ENCODE measurements around the gene FHOD1. TPM values are rescaled to one million over a fixed set of nuclear protein-coding genes. Genes with fewer than 3 reads are reported as not detected.

FHOD1 gene
- total and polyA plus RNA-seq, 9 of the 15 experiments (the other 6 are each of a cell fraction or from before 2014, with no cell fraction given): 18.7 to 126 (median 32.3) TPM

DNA sequence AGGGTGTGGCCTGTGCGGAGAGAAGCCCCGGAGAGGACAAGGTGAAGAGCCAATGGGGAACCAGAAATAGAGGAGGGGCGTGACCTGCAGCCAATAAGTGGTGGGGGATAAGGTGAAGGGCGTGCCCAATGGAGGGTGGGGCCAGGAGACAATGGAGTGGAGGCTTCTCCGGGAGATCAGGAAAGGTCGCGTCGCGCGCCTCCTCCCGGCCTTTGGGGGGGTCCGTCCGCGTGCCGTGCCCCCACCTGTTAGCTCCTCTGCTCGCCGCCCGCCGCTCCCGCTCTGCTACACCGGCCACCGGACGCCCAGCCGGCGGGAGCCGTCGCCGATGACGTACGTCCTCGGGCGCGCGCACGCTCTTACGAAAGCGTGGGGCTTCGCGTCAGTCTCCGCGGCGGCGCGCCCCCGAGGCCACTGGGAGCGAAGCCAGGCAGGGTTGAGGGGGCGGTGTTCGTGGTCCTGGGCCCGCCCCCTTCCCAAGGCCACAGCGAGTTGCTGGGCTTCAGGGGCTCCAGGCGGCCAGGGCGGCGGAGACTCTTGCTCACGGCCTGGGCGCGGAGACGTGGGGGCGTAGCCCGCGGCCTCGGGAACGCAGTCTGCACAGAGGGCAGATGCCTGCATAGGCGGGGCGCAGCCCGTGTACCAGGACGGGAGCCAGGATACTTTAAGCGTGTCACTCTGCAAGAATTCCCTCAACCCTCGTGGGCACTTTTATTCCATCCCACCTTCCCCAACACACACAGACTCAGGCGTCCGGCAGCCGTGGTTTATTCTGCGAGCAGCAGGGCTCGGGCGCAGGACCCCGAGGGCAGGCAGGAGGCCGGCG, 63.4 kb downstream of the FHOD1 start, which contains the start of gene MATCAP1 (continued):
- TF ChIP-seq CXXC5 (CRISPR knock-in tag; IDR thresholded peaks at IDR 0.05) (peak; percentile 87), SP1 (CRISPR knock-in tag; IDR thresholded peaks at IDR 0.05) (peak; percentile 94), CREBBP (IDR thresholded peaks at IDR 0.05; ENCODE audit: low read depth, low read length) (no peak), LCOR (CRISPR knock-in tag; IDR thresholded peaks at IDR 0.05) (0 out of 2 replicates have a peak, but pooled peaks have one; percentile 4), KLF13 (tag; IDR thresholded peaks at IDR 0.05; ENCODE audit: borderline replicate concordance, low read depth) (peak; percentile 79; the same call in 1 of the 2 replicates), HDAC6 (IDR thresholded peaks at IDR 0.05; ENCODE audit: low read depth, low read length) (no peak), POLR2G (IDR thresholded peaks at IDR 0.05; ENCODE audit: low read depth, low read length) (peak; percentile 78), CBFB (CRISPR knock-in tag; IDR thresholded peaks at IDR 0.05) (peak; percentile 54; the same call in 1 of the 2 replicates), JUN (IDR thresholded peaks at IDR 0.05; ENCODE audit: borderline replicate concordance, low read depth, low read length) (no peak), JUN (CRISPR knock-in tag; IDR thresholded peaks at IDR 0.05; ENCODE audit: borderline replicate concordance) (no peak), TAF1 (IDR thresholded peaks at IDR 0.05; ENCODE audit: control insufficient read depth, extremely low read depth, insufficient read depth, low read length, severe bottlenecking) (peak; percentile 36), HOXB6 (CRISPR knock-in tag; IDR thresholded peaks at IDR 0.05; ENCODE audit: borderline replicate concordance) (no peak), CTBP1 (IDR thresholded peaks at IDR 0.05; ENCODE audit: borderline replicate concordance) (peak; percentile 79), ARID1B (IDR thresholded peaks at IDR 0.05) (no peak; the same call in 1 of the 2 replicates)
- TF ChIP-seq, protein P1, sequence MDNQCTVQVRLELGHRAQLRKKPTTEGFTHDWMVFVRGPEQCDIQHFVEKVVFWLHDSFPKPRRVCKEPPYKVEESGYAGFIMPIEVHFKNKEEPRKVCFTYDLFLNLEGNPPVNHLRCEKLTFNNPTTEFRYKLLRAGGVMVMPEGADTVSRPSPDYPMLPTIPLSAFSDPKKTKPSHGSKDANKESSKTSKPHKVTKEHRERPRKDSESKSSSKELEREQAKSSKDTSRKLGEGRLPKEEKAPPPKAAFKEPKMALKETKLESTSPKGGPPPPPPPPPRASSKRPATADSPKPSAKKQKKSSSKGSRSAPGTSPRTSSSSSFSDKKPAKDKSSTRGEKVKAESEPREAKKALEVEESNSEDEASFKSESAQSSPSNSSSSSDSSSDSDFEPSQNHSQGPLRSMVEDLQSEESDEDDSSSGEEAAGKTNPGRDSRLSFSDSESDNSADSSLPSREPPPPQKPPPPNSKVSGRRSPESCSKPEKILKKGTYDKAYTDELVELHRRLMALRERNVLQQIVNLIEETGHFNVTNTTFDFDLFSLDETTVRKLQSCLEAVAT (IDR thresholded peaks at IDR 0.05): peak in 1 of 2 experiments; percentile 91; a peak in 1 of 4 replicates
- TF ChIP-seq, protein P2, sequence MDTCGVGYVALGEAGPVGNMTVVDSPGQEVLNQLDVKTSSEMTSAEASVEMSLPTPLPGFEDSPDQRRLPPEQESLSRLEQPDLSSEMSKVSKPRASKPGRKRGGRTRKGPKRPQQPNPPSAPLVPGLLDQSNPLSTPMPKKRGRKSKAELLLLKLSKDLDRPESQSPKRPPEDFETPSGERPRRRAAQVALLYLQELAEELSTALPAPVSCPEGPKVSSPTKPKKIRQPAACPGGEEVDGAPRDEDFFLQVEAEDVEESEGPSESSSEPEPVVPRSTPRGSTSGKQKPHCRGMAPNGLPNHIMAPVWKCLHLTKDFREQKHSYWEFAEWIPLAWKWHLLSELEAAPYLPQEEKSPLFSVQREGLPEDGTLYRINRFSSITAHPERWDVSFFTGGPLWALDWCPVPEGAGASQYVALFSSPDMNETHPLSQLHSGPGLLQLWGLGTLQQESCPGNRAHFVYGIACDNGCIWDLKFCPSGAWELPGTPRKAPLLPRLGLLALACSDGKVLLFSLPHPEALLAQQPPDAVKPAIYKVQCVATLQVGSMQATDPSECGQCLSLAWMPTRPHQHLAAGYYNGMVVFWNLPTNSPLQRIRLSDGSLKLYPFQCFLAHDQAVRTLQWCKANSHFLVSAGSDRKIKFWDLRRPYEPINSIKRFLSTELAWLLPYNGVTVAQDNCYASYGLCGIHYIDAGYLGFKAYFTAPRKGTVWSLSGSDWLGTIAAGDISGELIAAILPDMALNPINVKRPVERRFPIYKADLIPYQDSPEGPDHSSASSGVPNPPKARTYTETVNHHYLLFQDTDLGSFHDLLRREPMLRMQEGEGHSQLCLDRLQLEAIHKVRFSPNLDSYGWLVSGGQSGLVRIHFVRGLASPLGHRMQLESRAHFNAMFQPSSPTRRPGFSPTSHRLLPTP (IDR thresholded peaks at IDR 0.05; ENCODE audit: borderline replicate concordance, extremely low read depth, insufficient read length): no peak
- TF ChIP-seq, protein P3, sequence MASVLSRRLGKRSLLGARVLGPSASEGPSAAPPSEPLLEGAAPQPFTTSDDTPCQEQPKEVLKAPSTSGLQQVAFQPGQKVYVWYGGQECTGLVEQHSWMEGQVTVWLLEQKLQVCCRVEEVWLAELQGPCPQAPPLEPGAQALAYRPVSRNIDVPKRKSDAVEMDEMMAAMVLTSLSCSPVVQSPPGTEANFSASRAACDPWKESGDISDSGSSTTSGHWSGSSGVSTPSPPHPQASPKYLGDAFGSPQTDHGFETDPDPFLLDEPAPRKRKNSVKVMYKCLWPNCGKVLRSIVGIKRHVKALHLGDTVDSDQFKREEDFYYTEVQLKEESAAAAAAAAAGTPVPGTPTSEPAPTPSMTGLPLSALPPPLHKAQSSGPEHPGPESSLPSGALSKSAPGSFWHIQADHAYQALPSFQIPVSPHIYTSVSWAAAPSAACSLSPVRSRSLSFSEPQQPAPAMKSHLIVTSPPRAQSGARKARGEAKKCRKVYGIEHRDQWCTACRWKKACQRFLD (CRISPR knock-in tag; IDR thresholded peaks at IDR 0.05): peak; percentile 79

Data from K562 (cell line).